HG03460 (cell line): ENCODE results near the gene ZBTB18.
"Not testable (repeated sequence)": the region's sequence is repeated elsewhere in the genome, so short reads cannot be mapped to it uniquely, and the experiment has no call there.

ENCODE experiments used
- ATAC-seq: cut with Tn5 transposase; IDR thresholded peaks from one replicate; pipeline ENCODE4 v1.9.1; 2021; ENCODE audit not compliant: unreplicated experiment

The ZBTB18 gene

GRCh38 chr1:244041466-244042120, 9.5 kb upstream of the ZBTB18 start:
- no peak for ATAC-seq

- ATAC-seq: no peak
These were observed 8.8 kb upstream of the ZBTB18 start for GRCh38 chr1:244042293-244042692.

GRCh38 chr1:244044423-244044822, 6.7 kb upstream of the ZBTB18 start:
- no peak for ATAC-seq

GRCh38 chr1:244046254-244046653, 4.8 kb upstream of the ZBTB18 start:
- ATAC-seq: not testable (repeated sequence)

- ATAC-seq: no peak
These were observed 4.0 kb upstream of the ZBTB18 start for GRCh38 chr1:244046907-244047611.

GRCh38 chr1:244047621-244048255, 3.3 kb upstream of the ZBTB18 start:
- ATAC-seq: peak; percentile 27

GRCh38 chr1:244048256-244049161, 2.6 kb upstream of the ZBTB18 start:
- peak; percentile 78 for ATAC-seq

- no peak for ATAC-seq
These were observed 1.7 kb upstream of the ZBTB18 start for GRCh38 chr1:244049162-244050013.

GRCh38 chr1:244050014-244050834, 859 bp upstream of the ZBTB18 start:
- no peak for ATAC-seq

- ATAC-seq: no peak
These were observed 1.1 kb downstream of the ZBTB18 start for GRCh38 chr1:244052016-244052727.

- ATAC-seq: no peak
These were observed 1.7 kb downstream of the ZBTB18 start for GRCh38 chr1:244052728-244053312.

- no peak for ATAC-seq
These were observed 2.7 kb downstream of the ZBTB18 start for GRCh38 chr1:244053831-244054230.

GRCh38 chr1:244054247-244054923, 3.3 kb downstream of the ZBTB18 start:
- ATAC-seq: no peak

- no peak for ATAC-seq
These were observed 3.8 kb downstream of the ZBTB18 start for GRCh38 chr1:244054924-244055263.

GRCh38 chr1:244056577-244056976, 5.5 kb downstream of the ZBTB18 start:
- ATAC-seq: no peak

GRCh38 chr1:244057474-244058385, 6.6 kb downstream of the ZBTB18 start:
- ATAC-seq: no peak

GRCh38 chr1:244060117-244060516, 9.0 kb downstream of the ZBTB18 start:
- no peak for ATAC-seq
